Right lobe of liver (tissue), 6 donors: ENCODE results near the gene TCF7L2. TPM values are rescaled to one million over a fixed set of nuclear protein-coding genes. Genes with fewer than 3 reads are reported as not detected.
A peak's percentile ranks its signal among the peaks of the same experiment; 100 is the strongest.

Experiments
- ATAC-seq, 4 donors: fragments of 200-7000 bp; cut with Tn5 transposase; one replicate each; pipeline ENCODE4 v1.9.1; 2020; ENCODE audit warnings: mild to moderate bottlenecking in 4 of 4, moderate library complexity in 4 of 4
- DNase-seq, 3 donors: peaks; one replicate each; pipeline ENCODE4 v3.0.0-alpha.2; 2020
- H3K27ac ChIP-seq, 3 donors: fragments of 200-600 bp; one replicate each; pipeline ENCODE4 v1.8.0; 2022
- H3K27me3 ChIP-seq, 2 donors: fragments of 200-600 bp; one replicate each; pipeline ENCODE4 v1.8.0; 2022
- H3K36me3 ChIP-seq, 4 donors: fragments of 200-600 bp; sonication (generic) in 1 of 4; one replicate each; pipeline versions ENCODE4 v1.5.1 to v1.8.0; 2017 to 2022; ENCODE audit warnings: control low read depth in 1 of 4
- H3K4me1 ChIP-seq, 4 donors: fragments of 200-600 bp; sonication (generic) in 1 of 4; one replicate each; pipeline versions ENCODE4 v1.5.1 to v1.8.0; 2017 to 2022; ENCODE audit warnings: control low read depth in 1 of 4
- H3K4me3 ChIP-seq, 3 donors: fragments of 200-600 bp; one replicate each; pipeline ENCODE4 v1.8.0; 2022
- H3K9me3 ChIP-seq, 4 donors: fragments of 200-600 bp; sonication (generic) in 1 of 4; one replicate each; pipeline versions ENCODE4 v1.5.1 to v1.8.0; 2017 to 2022; ENCODE audit warnings: control low read depth in 1 of 4
- POLR2A ChIP-seq: fragments of 450-650 bp; IDR thresholded peaks from one replicate; pipeline ENCODE4 v1.6.1; 2017; ENCODE audit warnings: antibody characterized with exemption, mild to moderate bottlenecking
- WGBS: methylation state at CpG from one replicate; pipeline ENCODE4 v1.1.6; 2018; ENCODE audit warnings: low coverage, low lambda C conversion rate; ENCODE audit not compliant: insufficient coverage; ENCODE audit errors: missing lambda C conversion rate; 5-methylcytosine and 5-hydroxymethylcytosine counted together
- intact Hi-C, 2 donors: fragments of 100-400 bp; cut with DNase I; formaldehyde crosslinking; loops; one replicate each; pipeline versions ENCODE4 v1.11.2 to v1.14.1; 2022
- total RNA-seq, 6 experiments: library from RNA; depleted of rRNA in 2 of 6; stranded (reverse); fragments of >200 nt in 2 of 6; fragmentation: NEBNext Ultra II Directional in 3 of 6; extraction: Animal tissue kit (Norgen Biotek cat#: 25700) in 3 of 6; gene quantifications; one replicate each; pipeline versions ENCODE4 v1.1.0 to v1.2.4, GENCODE V29; 2016 to 2023
- TF ChIP-seq, protein P1 (sequence below), 4 donors: fragments of 200-600 bp in 3 of 4; fragments of 450-650 bp in 1 of 4; IDR thresholded peaks; one replicate each; pipeline versions ENCODE4 v1.5.1 to v1.8.0; 2016 to 2022; ENCODE audit warnings: antibody characterized with exemption in 4 of 4, mild to moderate bottlenecking in 2 of 4
- donor health status: DM: no; HTN: yes; CAD: no.
- donor health status: DM: no; HTN: no; CAD: no.
- donor health status: DM: no; HTN: no; CAD: no.
- donor health status: DM: no; HTN: yes; CAD: no.
- donor health status: DM: no; HTN: yes; CAD: no.

TCF7L2 gene
- total RNA-seq, 6 experiments from 2014 or later: 9.4 to 33.2 (median 16.7) TPM

- H3K4me1 ChIP-seq: peaks cover 0 to 6% (median 0%) of the 10 kb centered on the region in 4 donors
- intact Hi-C loops: no loop called here
- H3K27me3 ChIP-seq: no peaks in the 10 kb centered on the region
- no peak overlapping the region for H3K27ac ChIP-seq
- no peak for ATAC-seq
- no peak for TF ChIP-seq POLR2A
- TF ChIP-seq, protein P1, sequence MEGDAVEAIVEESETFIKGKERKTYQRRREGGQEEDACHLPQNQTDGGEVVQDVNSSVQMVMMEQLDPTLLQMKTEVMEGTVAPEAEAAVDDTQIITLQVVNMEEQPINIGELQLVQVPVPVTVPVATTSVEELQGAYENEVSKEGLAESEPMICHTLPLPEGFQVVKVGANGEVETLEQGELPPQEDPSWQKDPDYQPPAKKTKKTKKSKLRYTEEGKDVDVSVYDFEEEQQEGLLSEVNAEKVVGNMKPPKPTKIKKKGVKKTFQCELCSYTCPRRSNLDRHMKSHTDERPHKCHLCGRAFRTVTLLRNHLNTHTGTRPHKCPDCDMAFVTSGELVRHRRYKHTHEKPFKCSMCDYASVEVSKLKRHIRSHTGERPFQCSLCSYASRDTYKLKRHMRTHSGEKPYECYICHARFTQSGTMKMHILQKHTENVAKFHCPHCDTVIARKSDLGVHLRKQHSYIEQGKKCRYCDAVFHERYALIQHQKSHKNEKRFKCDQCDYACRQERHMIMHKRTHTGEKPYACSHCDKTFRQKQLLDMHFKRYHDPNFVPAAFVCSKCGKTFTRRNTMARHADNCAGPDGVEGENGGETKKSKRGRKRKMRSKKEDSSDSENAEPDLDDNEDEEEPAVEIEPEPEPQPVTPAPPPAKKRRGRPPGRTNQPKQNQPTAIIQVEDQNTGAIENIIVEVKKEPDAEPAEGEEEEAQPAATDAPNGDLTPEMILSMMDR (IDR thresholded peaks at IDR 0.05): no peak
- H3K9me3 ChIP-seq: no peaks in the 10 kb centered on the region
- no peak for DNase-seq
- WGBS: 92% methylated on average over 7 of the region's 9 CpGs
- peaks cover 0 to 6% (median 2%) of the 10 kb centered on the region in 4 donors for H3K36me3 ChIP-seq
- H3K4me3 ChIP-seq: no peak overlapping the region
These were observed 33.5 kb downstream of the TCF7L2 start for GRCh38 chr10:112983444-112984056.

DNA sequence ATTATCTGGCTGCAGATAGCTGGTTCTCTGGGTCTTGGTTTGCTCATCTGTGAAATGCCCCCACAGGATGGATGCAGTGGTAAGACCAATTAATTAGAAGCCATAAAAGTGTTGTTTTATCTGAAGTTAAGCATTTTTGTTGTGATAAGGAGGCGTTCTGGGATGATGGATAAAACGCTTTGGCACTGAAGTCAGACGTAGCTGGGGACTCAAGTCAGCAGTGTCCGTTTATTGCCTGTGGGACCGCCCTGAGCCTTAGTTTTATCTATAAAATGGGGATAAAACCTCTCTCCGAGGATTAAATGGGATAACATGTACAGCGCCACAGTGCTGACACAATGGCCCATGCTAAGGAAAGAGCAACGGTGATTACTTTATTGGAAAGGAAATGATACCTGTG is 34.7 kb downstream of the TCF7L2 start:
- DNase-seq: no peak
- Histone ChIP-seq H3K36me3 (peaks cover 0 to 4% (median 2%) of the 10 kb centered on the region in 4 donors), H3K27me3 (no peaks in the 10 kb centered on the region), H3K27ac (no peak overlapping the region), H3K9me3 (no peaks in the 10 kb centered on the region), H3K4me1 (peaks cover 0 to 6% (median 0%) of the 10 kb centered on the region in 4 donors), H3K4me3 (no peak overlapping the region)
- TF ChIP-seq POLR2A: no peak
- TF ChIP-seq, protein P1 (IDR thresholded peaks at IDR 0.05): no peak
- intact Hi-C loops: no loop called here
- 78% methylated on average over 6 of the region's 8 CpGs for WGBS
- ATAC-seq: no peak

DNA sequence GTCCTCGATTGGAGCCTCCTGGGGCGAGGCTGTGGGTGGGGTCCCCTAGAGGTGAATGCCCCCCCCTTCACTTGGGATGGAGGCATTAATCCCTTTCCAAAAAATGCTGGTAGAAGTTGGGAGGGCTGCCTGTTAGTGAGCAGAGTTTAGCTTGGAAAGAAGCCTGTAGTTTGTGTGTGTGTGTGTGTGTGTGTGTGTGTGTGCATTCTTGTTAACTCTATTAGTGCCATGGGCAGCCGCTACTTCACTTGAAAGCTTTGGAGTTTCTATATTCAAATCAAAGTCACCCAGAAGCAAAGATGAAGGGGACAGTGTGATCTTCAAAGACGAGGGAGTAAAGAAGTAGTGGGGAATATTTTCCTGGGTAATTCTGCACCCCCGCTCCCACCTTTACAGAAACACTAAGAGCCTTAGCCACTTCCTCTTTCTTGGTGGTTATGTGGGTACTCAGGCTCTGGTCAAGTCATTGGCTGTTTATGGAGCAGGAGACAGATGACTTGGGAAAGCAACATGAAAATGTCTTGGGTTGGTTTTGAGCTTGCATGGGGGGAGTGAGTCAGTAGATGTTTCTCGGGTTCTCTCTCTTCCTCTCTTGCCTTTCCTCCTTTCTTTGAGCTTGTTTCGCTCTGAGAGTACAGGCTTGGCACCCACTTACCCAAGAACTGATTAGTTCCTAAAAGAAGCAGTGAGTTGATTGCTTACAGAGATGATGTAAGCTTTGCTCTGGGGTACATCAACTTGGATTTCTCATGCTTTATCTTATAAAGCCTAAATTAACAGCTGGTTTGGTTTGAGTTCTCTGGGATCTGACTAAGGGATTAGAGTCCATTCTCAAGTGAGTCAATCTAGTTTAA is 35.9 kb downstream of the TCF7L2 start:
- 54% methylated on average over 6 of the region's 7 CpGs for WGBS
- H3K4me1 ChIP-seq: peaks cover 0 to 6% (median 0%) of the 10 kb centered on the region in 4 donors
- no peak overlapping the region for H3K4me3 ChIP-seq
- H3K27ac ChIP-seq: no peak overlapping the region
- DNase-seq: no peak
- peak; percentile 18 to 47 (median 32) for ATAC-seq
- peaks cover 0 to 5% (median 2%) of the 10 kb centered on the region in 4 donors for H3K36me3 ChIP-seq
- no peaks in the 10 kb centered on the region for H3K27me3 ChIP-seq
- no peaks in the 10 kb centered on the region for H3K9me3 ChIP-seq
- intact Hi-C loops: no loop called here
- TF ChIP-seq, protein P1 (IDR thresholded peaks at IDR 0.05): no peak
- TF ChIP-seq POLR2A: no peak

- Histone ChIP-seq H3K27me3 (no peaks in the 10 kb centered on the region), H3K27ac (no peak overlapping the region), H3K4me1 (peaks cover 0 to 6% (median 0%) of the 10 kb centered on the region in 4 donors), H3K4me3 (no peak overlapping the region), H3K36me3 (peaks cover 0 to 4% (median 1%) of the 10 kb centered on the region in 4 donors), H3K9me3 (no peaks in the 10 kb centered on the region)
- intact Hi-C loops: no loop called here
- TF ChIP-seq POLR2A: no peak
- TF ChIP-seq, protein P1 (IDR thresholded peaks at IDR 0.05): no peak
- no peak for DNase-seq
- 75% methylated on average over 8 of the region's 8 CpGs for WGBS
- ATAC-seq: no peak
These were observed 36.6 kb downstream of the TCF7L2 start for GRCh38 chr10:112986544-112987190.
